CD4-positive, alpha-beta T cell treated with Interleukin-15 for 1 hour (primary cell): ENCODE measurements around the gene ADAMTSL1.
"Not testable (repeated sequence)": the region's sequence is repeated elsewhere in the genome, so short reads cannot be mapped to it uniquely, and the experiment has no call there.

Experiments
- DNase-seq: peaks from one replicate; pipeline ENCODE4 v3.0.0-alpha.2; 2020

ADAMTSL1 gene

DNA sequence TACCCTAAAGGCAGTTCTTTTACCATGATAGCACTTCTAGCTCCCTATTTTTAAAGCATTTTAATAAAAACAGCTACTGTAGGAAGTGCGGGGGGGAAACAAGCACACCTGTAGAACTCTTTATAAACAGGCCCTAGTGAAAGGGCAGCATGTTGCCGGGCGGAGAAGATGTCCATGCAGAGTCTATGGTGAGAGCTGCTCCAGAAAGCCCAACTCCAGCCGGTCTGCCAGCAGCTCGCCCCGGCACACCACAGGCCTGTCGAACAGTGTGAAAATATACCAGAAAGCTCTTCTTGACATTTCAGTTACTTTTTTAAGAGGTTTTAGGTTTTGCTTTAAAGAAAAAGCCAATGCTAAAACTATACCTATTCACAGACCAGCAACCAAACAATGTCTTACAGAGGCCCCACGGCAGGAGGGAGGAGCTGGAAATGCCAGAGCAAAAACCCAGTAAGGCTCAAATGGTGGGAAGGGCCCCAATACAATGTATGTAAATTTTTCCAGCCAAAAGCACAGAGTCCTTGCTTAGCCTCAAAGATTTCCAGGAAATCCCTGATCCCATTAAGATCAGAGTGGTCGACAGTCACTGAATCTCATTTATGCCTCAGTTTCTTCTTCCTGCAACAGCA, 437.9 kb downstream of the ADAMTSL1 start:
- DNase-seq: no peak

DNA sequence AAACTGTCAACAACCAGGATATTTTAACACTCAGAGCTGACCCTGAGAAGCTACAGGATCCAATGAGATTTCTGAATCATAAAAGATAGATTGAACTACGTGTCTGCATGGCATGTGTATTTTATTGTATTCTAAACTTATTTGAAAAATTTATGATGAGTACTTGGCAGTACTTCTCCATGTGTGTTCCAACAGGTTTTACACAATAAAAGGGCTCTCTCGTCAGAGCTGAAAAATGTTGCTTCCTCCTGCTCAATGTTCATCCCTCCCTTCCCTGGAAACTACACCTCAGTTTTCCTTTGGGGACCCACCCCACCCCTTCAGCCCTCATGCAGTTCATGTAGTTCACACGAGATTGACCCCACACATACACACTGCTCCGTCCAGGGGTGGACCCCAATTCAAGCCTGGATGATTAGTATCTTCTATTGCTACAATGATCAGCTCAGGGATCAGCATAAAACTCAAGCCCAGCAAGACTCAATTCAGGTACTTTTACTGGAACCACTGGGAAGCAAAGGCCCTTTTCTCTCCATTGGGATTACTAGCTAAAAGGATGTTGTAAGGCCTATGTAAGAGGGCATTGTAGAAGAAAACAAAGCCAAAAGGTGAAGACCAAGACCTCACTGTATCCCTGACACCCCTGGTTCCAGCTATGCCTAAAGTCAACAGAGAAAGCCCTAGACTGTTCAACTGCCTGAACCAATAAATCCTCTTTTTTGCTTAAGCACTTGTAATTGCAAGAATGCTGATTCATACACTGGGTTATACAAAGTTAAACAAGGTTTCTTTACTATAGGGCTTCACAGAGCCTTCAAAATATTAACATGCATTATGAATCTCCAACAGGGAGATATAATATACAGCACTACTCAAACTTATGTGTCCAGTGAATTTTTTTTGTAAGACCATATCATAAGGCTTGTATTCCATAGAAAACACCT, 446.5 kb downstream of the ADAMTSL1 start:
- DNase-seq: no peak

DNA sequence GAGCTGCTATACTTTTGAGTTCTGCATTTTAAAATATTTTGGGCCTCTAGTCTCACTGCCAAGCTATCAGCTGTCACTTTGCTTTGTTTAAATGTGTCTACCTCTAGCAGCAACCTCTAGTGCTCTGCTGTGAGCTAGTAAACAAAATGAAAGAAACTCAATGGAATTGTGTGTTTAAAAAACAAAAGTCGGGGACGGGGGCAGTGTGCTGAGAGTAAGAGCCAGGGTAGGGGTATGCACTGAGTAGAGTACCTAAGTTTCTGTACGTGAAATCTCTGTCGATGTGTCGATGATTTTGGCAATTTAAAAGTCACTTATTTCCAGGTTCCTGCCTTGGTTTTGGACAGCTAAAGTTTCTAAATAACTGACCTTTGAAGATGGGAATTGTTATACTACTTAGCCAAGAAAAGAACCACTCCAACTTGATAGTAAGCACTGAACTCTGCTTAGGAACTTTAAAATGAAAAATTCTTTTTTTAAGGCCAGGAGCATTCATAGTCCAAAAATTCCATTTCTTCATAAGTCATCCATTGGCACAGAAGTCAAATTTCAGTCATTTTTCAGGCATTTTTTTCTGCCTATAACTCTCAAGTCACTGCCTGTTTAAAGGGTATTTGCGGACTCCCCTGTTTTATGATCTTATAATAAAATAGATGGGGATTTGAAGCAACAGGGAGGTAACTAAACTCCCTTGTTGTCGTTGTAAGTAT, 447.6 kb downstream of the ADAMTSL1 start:
- DNase-seq: no peak

DNA sequence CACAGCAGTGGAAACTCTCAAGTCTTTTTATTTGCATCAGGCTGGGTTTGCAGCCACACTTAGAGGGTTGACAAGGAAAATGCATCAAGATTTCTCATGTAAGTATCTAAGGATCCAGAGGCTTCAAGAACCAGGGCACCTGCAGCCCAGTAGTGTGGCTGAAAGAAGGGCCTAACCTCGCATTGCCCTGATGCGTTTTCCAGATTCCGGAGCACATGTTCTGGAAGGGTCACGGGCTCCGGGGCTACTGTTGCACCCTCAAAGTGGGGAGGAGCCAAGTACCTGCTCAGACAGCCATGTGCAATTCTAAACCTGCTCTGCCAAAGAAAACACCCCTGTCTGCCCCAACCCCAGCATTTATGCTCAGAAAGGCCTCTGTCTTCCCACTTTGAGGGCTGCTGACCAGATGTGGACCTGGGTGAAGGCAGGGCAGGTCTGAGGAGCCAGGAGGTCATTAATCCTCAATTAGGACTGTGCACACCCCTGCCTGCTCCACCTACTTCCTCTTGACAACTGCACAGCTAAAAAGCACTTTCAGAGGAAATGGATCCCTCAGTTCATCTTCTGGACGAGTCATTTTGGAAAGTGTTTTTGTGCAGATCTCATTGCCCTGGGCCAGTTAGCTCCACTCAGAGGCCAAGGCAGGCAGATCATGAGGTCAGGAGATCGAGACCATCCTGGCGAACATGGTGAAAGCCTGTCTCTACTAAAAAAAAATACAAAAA, 448.4 kb downstream of the ADAMTSL1 start:
- no peak for DNase-seq

DNA sequence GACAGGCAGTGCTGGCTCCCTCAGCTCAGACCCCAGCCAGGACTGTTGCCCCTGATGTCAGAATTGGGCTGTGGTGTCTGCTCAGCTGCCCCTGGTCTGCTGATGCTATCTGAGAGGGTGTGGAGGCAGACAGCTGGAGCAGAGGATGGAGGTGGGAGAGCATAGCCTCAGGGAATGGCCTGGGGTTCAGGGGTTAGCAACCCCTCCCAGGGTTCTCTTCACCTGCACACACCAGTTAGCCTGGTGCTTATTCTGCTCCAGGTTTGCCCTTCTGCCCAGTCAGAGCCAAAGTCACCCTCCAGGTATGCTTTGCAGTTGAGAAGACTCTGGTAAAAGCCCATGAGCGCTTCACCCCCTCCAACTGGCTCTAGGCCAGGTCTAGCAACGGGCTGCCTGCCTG, 449.2 kb downstream of the ADAMTSL1 start:
- DNase-seq: no peak

DNA sequence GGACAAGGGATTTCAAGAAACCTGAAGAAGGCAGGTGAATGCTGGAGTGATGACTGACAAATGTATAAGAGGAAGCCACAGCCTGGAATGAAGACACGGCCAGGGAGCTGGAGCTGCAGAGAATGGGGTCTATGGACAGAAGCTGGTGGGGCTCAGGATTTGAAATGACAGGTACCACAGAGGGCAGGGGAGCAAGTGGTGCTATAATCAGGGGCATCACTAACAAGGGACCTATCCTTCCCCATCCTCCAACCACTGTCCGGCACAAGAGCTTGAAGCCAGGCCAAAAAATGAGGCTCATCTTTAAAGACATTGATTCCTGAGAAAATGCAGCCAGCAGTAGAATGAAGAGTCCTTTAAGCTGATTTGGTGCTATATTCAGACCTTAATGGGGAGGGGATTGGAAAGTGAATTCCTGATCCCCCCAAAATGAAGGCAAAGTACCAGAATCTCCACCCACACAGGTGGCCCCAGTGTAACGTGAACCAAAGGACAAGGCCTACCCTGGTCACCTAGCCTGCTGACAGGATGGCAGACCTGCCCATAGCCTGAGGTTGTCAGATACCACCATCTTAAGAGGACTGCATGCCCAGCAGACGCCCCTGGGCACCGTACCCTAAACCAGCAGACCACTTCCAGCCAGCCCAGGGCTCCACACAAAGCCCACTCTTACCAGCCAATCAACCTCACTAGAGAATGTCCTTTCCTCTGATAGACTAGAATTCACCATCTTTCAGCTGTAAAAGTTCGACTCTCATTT, 449.9 kb downstream of the ADAMTSL1 start:
- DNase-seq: no peak

DNA sequence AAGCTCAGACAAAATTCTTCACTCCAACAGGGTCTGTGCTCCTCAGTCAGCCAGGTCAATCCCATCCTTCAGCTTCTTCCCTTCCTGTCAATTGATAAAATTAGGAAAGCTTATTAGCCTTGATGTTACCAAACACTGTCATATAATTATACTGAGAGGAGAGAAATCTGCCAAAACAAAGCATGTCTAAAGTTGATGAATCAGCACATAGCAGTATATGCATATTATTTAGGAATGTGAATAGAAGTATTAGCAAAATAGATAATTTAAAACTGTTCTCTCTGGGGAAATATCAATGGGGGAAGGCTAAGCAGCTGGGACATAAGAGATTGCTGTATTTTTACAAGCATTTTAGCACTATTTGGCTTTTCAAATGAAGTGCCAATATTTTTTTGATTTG, 451.9 kb downstream of the ADAMTSL1 start:
- no peak for DNase-seq

DNA sequence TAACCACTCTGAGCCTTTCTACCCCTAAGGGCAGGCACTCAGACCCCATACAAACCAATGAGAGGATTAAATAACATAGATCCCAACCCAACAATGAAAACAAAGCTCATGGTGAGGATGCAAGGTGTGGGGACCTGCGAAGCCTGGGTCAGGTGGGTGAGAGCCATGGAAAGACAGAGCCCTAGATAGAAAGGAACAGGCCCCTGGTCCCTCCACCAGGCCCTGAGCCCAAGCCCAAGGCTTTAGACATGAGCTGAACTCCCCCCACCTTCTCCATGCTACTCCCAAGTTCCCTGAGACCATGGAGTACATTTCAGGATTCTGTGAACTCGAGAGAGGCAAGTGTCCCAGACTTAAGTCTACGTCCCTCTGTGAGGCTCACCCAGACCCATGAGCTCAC, 452.6 kb downstream of the ADAMTSL1 start:
- DNase-seq: no peak

DNA sequence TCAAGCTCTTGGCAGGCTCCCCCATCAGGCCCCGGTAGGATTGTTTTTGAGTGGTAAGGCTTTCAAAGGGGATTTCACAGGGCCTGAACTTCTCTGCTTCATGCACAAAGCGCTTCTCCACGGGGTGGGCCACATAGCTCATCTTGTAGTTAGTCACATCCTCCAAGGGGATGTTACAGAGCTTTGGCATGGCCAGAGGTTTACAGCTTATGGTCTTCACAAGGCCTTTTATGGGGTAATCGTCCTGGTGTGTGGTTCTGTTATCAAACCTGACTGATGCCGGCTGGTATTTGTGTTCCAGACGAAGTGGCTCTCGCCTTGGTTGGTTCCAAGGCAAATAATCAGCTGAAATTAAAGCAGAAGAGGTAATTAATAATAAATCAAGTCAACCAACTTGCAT, 454.8 kb downstream of the ADAMTSL1 start:
- no peak for DNase-seq

DNA sequence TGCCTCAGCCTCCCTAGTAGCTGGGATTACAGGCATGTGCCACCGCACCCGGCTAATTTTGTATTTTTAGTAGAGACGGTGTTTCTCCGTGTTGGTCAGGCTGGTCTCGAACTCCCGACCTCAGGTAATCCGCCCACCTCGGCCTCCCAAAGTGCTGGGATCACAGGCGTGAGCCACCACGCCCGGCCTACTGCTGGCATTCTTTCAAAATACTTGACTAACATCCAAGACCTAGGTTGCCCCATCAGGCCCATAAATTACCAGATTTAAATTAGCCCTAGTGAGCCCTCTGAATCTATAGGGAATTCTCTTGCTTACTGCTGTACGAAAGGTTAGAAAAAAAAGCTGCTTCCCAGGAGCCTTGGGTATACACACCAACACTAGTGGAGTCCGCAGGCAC, 456.7 kb downstream of the ADAMTSL1 start:
- DNase-seq: not testable (repeated sequence)

DNA sequence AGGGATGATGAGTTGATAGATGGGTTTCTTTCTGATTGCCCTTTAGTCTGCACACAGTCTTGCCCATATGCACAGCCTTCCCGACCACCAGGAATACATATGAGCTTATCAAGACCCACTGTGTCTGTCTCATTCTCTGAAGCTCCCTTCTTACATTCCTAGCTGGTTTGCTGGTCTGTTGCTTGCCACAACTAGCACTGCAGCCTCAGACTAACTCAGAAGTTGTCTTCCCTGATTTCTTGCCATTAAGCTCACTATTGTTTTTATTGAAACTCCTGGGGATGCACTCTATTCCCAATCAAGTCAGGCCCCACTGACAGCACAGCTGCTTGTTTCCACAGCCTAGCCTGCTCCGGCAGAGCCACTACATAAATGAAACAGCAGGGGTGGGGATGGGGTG, 461.6 kb downstream of the ADAMTSL1 start:
- DNase-seq: no peak

DNA sequence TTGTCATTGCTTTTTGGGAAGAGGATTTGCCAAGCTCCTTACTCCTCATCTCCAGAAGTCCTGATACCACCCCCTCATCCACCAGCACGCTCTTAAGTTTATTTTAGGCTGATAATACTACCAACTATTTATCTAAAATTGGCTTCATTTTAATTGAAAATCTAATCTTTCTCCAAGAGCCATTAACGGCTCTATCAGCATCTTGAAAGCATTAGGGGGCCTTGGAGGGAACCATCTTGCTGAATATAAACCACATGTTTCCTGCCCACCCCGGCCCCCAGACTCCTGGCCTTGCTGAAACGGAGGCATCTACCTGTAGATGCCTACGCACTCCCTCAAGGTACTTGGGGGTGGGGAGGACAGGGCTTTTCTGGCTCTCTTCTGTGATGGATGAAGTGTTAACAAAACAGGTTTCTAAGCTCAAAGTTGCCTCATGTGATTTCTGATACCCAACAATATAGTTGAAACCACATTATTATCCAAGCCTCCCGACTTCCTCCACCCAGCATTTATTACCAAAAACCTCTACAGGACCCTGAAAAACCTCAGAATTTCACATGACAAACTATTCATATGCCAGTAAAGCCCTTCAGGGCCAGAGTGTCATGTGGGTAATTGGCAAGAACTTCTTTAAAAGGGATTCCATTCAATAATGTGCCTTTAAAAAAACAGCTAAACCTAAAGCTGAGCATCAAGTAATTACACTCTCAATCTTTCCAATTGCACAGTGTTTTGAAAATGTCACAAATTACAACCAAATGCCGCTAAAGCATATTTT, 462.3 kb downstream of the ADAMTSL1 start:
- DNase-seq: no peak

DNA sequence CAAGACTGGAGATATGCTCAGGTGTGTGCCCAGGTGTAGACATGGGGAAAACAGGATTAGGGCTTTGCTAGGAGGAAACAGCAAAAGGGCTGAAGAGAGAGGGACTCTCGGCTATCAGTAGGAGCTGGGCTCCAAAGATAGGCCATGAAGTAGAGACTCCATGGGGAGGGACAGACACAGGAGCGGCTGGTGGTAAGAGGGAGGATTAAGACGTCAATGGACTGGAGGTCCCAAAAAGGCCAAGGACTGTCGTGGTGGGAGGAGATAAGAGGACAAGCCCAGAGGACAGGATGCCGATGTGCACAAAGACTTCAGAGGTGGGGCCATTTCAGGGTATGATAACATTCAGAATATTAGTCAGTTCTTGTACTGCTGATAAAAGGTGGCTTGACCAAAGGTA, 466.0 kb downstream of the ADAMTSL1 start:
- DNase-seq: no peak

DNA sequence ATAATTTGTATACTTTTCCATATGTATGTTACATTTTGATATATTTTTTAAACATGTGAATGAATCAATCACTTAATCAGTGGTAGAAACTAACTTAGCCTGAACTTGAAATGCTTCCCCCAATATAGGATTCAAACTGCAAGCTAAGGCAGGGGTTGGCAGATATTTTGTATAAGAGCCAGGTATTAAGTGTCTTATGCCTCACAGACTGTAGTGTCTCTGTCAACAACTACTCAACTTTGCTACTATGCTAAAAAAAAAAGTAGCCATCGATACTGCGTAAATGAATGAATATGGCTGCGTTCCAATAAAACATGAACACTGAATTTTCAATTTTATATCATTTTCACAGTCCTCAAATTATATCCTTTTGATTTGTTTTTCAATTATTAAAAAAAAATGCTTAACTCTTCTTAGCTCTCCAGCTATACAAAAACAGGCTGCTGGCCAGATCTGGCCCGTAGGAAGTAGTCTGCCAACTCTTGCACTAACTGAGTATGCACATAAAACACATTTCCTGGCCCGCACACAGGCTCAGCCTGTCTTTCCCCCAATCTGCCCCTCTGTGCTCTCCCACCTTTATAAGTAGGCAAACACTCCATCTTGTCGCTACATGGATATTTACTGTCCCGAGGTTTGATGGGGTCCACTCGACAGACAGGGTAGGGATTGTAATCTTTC, 467.2 kb downstream of the ADAMTSL1 start:
- no peak for DNase-seq

DNA sequence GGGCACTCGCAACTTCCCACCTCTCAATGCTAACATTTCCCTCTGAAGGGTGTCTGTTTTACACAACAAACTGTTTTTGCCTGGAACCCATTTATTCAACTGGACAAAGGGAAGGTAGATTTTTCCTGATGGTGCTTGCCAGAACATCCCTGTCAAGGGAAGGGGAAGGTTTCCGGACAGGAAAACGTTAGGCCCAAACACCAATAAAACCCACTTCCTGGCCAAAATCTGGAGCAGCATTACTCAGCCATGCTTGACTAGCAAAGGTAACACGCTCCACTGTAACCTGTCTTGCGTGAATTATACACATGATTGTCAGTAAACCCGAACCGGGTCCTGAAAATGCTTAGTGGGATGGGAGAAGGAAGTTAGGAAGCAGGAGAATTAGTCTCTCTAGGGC, 468.8 kb downstream of the ADAMTSL1 start:
- DNase-seq: no peak

DNA sequence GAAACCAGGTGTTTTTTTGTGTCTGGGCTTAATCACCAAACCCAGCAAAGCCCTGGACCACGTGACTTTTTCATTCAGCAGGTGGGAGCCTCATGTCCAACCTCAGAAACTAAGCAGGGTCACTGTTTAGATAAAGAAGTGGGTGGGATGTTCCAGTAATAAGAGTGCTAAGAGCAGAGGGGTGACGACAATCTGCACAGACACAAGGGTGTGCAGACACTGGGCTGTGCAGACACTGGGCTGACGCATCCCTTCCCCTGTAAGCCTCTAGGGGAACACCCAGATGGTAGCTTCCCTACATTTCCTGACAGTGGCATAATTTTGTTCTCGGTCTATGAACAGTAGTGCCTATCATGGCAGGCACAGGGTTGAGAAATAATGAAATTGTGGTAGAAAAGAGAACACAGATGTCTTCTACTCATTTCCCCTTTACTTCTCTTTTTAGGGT, 474.0 kb downstream of the ADAMTSL1 start:
- DNase-seq: peak; percentile 25

DNA sequence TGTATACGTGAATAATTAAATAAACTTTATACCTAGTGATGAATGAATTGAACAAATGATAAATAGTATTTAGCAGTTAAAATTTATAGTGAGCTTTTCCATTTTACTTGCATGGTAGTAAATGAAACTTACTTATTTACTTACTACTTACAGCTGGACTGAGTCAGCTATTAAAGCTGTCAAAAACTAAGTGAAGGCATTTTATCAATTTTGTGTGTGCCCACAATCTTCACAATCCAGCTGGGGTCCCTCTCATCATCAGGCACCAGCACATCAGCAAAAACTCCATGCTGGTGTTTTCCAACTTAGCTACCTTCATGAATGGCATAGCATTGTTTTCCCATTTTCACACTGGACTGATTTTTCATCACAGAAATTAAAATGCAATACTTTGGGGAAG, 478.0 kb downstream of the ADAMTSL1 start:
- no peak for DNase-seq

DNA sequence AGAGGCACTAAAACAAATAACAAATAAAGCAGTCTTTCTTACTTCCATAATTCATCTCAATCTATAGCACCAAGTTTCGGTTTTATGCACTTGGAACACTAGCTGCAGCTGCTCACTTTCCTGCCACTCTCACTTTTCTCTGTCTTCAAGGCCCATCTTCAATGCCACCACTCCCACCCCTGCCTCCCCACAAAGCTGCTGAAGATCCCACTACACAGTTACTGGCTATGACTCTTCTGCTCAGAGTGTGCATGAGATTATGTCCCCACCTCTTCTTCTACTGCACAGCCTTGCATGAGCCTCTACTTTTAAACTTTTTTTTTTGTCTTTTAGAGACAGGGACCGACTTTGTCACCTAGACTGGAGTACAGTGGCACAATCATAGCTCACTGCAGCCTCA, 481.7 kb downstream of the ADAMTSL1 start:
- DNase-seq: no peak
